Measurements from ENCODE around the gene WEE1.

DNA sequence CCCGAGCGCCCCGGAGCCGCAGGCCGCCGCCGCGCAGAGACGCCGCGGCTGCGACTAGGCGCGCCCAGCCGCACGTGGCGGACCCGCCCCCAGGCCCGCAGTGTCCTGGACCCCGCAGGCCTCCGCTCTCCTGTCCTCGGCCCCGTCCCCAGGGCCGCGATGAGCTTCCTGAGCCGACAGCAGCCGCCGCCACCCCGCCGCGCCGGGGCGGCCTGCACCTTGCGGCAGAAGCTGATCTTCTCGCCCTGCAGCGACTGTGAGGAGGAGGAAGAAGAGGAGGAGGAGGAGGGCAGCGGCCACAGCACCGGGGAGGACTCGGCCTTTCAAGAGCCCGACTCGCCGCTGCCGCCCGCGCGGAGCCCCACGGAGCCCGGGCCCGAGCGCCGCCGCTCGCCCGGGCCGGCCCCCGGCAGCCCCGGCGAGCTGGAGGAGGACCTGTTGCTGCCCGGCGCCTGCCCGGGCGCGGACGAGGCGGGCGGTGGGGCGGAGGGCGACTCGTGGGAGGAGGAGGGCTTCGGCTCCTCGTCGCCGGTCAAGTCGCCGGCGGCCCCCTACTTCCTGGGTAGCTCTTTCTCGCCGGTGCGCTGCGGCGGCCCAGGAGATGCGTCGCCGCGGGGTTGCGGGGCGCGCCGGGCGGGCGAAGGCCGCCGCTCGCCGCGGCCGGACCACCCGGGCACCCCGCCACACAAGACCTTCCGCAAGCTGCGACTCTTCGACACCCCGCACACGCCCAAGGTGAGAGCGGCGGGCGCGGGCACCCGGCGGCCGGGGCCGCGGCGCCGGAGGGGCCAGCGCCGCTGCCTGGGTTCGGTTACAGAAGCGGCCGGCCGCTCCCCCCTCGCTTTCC is 528 bp downstream of the WEE1 start:
- TF ChIP-seq, protein P1, sequence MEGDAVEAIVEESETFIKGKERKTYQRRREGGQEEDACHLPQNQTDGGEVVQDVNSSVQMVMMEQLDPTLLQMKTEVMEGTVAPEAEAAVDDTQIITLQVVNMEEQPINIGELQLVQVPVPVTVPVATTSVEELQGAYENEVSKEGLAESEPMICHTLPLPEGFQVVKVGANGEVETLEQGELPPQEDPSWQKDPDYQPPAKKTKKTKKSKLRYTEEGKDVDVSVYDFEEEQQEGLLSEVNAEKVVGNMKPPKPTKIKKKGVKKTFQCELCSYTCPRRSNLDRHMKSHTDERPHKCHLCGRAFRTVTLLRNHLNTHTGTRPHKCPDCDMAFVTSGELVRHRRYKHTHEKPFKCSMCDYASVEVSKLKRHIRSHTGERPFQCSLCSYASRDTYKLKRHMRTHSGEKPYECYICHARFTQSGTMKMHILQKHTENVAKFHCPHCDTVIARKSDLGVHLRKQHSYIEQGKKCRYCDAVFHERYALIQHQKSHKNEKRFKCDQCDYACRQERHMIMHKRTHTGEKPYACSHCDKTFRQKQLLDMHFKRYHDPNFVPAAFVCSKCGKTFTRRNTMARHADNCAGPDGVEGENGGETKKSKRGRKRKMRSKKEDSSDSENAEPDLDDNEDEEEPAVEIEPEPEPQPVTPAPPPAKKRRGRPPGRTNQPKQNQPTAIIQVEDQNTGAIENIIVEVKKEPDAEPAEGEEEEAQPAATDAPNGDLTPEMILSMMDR (IDR thresholded peaks at IDR 0.05; ENCODE audit: insufficient read depth, low read length) = no peak
- TF ChIP-seq GABPA (IDR thresholded peaks at IDR 0.05; ENCODE audit: low read depth) (no peak), POLR2AphosphoS5 (IDR thresholded peaks at IDR 0.05; ENCODE audit: low read depth) (peak; percentile 37; the same call in 1 of the 2 replicates), SPI1 (IDR thresholded peaks at IDR 0.05; ENCODE audit: borderline replicate concordance, low read depth) (no peak)
